Anterior cingulate cortex (tissue), 58 donors: ENCODE measurements around the gene CFLAR.
"Not testable (repeated sequence)": the region's sequence is repeated elsewhere in the genome, so short reads cannot be mapped to it uniquely, and the experiment has no call there.

Experiments used
- DNase-seq, 58 donors: peaks; one replicate each; lab custom pipeline; 2025; lab: John Stamatoyannopoulos, UW

The CFLAR gene

DNA sequence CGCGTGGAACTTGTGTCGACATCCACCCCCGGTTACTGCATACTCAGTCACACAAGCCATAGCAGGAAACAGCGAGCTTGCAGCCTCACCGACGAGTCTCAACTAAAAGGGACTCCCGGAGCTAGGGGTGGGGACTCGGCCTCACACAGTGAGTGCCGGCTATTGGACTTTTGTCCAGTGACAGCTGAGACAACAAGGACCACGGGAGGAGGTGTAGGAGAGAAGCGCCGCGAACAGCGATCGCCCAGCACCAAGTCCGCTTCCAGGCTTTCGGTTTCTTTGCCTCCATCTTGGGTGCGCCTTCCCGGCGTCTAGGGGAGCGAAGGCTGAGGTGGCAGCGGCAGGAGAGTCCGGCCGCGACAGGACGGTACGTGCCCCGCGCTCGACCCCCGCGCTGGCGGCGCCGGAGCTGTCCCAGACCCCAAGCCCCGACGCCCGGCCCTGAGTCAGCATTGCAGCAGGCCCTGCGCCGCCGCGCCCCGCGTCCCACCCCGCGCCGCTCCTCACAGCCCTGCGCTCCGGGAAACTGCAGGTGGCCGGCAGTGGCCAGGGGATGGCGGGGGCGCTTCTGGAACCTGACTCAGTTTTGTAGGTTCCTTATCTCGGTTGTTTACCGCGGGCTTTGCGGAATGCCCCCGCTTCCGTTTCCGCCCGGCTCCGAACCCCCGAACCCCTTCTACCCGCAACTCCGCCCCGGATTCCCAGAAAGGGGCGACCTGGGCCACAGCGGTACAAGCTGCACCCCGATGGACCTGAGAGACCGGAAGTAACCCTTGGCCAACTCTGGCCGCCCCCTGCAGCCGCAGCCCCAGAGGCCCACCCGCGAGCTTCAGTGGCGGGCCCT lies at the start of gene CFLAR:
Gene CFLAR, plus strand, starts transcription at position 50 of the 844 bp plus-strand sequence. CDS start 13,702 bp downstream, outside the sequence.
- DNase-seq, result peak in 53 of 58 donors; percentile 14 to 80 (median 58)

DNA sequence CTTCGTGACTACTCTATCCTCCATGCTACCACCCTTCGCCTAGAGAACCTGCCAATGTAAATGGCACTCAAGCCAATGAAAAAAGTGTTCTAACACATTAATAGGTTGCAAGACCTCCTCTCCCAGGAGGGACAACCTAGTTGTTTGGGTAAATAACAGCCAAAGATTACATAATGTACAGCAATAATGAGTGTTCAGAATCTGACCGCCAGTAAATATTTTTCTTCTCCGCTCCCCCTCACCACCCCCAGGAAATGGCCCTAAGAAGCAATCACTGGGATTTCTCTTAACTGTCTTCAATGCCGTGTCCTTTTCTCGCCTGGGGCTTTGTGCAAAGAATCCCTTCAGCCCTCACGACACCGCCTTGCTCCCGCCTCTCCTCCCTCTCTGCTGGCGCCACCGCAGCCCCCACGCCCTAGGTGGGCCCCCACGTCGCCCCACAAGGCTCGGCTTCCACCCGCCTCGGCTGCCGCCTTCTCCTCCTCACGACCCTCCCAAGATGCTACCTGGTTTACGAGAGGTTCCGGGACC lies 45.0 kb upstream of the CFLAR start:
- peak in 3 of 58 donors; percentile 10 to 60 (median 21) for DNase-seq

DNA sequence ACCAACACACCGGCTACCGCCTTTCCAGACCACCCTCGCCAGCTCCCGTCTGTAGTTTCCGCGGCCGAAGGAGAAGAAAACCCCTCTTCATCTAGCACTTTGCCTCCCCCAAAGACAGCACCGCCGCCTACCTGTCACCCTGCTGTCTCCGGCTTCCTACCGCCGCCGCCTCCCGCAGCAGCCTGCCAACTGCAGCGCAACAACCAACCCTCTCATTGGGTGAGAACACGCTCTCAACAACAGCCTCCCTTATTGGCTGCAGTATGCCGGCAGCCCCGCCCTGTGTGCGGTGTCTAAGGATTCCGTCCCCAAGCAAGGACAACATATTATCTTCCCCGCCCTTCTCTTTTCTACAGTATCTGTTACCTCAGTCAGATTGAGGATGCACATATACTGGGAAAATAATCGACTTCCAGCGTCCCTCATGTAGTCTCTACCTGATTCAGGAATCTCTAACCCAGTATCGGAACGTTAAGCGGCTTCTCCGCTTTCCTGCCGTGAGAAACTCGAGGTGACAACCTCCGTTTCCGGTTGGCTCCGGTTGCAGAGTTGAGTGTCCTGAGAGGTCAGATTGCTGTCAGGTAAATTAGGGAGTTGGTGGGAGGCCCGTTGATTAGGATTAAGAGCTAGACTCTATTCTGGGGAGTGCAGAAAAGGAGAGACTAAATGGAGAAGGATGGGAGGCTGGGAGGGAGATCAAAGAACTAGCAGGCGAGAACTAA lies 44.3 kb upstream of the CFLAR start, which contains the start of the genes HYCC2 and NDUFB3:
Gene HYCC2, minus strand, starts transcription at position 193 of the 722 bp plus-strand sequence. CDS start 47,662 bp downstream, outside the sequence.
Gene NDUFB3, plus strand, starts transcription at position 523 of the 722 bp plus-strand sequence. CDS start 6,882 bp downstream, outside the sequence.
- peak; percentile 48 to 95 (median 88) for DNase-seq

DNA sequence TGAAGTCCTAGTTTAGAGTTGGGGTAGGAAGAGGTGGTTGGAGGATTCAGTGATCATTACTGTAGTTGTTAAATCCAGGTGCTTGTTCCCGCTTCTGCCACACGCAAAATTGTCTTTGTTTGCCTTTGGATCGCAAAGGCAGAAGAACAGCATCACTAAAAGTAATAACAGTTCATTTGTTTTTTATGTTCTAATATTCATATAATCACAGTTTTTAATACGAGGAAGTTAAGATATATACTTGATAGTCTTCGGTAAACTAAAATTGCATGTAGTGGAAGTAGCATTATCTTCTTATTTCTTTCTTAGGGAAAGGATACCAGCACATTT lies 43.8 kb upstream of the CFLAR start:
- DNase-seq, result no peak

DNA sequence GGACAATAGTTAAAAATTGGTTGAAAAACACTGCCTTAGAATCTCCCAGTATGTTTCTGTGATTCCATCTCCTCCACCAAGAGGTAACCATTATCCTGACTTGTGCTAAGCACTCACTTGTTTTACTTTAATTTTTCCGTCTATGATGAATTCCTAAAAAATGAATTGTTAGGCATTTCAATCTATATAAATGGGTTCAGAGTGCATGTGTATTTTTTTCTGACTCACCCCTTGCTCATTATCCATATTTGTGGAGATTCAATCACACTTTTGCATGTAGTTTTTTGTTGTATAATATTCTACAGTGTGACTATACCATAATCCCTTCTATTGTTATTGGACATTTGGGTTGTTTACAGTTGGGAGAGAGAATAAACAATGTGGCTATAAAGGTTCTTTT lies 42.9 kb upstream of the CFLAR start:
- DNase-seq, result no peak

DNA sequence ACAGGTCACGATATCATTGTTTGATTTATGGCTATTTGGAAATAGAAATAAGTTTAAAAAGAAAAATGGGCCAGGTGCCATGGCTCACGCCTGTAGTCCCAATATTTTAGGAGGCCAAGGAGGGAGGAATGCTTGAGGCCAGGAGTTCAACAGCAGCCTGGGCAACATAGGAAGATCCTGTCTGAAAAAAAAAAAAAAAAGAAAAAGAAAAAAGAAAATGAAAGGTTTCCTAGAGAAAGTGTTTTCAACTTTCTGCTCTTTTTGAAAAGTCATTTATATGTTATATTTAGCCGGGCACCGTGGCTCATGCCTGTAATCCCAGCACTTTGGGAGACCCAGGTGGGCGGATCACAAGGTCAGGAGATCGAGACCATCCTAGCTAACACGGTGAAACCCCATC lies 41.0 kb upstream of the CFLAR start:
- DNase-seq, result no peak

DNA sequence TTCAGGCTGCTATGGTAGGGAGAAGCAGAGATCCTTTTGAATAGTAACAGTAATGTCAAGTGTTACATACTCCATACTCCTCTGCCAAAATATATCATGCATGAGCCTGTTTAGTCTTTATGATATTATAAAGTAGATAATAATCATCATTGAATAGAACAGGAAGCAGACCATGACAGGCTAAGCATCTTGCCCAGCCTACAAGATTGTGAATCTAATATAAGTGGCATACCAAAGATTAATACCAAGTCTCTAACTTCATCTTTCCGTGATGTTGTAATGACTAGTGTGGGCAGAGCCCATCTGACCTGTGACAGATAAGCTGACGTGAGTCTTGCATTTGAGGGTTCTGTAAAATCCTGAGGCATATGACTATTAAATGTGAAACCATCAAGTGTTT lies 31.1 kb upstream of the CFLAR start:
- DNase-seq, result no peak

DNA sequence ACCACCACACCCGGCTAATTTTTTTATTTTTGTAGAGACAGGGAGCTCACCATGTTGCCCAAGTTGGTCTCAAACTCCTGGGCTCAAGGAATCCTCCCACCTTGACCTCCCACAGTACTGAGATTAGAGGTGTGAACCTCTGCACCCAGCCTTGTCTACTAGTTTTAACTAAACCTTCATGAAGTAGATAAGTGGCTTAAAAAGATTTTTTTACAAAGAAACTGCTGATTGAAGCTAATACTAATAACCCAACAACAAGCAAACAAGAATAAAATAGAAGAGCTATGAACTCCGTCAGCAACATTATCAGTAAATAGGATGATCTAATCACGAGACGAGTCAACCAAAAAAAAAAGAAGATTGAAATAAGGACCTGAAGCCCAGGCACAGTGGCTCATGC lies 25.4 kb upstream of the CFLAR start:
- DNase-seq, result no peak

DNA sequence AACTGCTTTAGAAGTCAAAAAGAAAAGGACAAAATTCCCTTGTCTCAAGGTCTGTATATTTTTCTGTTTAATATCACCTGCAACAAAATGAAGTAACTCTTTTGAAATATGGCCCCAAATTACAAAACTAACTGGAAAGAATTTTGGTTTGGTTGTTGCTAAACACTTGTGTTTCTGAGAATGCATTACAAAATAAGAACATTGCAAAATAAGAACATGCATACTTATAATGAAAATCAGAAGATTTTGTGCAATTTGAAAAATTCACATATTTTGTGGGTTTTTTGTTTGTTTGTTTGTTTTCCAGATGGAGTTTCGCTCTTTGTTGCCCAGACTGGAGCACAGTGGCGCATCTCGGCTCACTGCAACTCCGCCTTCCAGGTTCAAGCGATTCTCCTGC lies 22.4 kb upstream of the CFLAR start:
- no peak for DNase-seq

DNA sequence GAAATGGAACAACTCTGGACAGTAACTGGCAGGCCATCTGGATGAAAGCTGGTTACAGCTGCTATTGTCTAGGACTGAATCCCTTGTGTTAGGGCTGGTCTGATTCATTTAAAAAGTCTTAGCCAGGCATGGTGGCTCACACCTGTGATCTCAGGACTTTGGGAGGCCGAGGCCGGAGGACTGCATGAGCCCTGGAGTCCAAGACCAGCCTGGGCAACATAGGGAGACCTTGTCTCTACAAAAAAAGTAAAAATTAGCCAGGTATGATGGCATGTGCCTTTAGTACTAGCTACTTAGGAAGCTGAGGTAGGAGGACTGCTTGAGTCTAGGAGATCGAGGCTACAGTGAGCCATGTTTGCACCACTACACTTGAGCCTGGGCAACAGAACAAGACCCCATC lies 15.5 kb upstream of the CFLAR start:
- DNase-seq, result no peak

DNA sequence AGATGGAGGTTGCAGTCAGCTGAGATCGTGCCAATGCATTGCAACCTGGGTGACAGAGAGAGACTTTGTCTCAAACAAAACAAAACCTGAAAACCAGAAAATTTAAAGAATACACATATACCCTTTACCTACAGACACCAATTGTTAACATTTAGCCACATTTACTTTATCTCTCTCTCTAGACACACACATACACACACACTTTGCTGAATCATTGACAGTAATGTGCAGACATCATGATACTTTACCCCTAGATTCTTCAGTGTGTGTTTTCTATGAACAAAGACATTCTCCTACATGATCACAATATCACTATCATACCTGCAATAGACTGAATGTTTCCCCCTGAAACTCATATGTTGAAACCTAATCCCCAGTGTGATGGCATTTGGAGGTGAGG lies 10.2 kb upstream of the CFLAR start:
- no peak for DNase-seq

DNA sequence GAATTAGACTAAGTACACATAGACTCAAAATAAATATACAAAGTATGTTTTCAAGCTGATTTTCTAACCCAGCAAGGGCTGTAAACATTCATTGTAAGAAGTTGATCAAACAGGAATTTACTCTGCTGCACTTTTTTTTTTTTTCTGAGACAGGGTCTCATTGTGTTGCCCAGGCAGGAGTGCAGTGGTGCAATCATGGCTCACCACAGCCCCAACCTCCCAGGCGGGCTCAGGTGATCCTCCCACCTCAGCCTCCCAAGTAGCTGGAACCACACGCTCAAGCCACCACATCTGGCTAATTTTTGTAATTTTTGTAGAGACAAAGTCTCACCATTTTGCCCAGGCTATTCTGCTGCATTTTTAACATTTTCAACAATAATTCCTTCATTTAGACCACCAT lies 8.3 kb upstream of the CFLAR start:
- no peak for DNase-seq

DNA sequence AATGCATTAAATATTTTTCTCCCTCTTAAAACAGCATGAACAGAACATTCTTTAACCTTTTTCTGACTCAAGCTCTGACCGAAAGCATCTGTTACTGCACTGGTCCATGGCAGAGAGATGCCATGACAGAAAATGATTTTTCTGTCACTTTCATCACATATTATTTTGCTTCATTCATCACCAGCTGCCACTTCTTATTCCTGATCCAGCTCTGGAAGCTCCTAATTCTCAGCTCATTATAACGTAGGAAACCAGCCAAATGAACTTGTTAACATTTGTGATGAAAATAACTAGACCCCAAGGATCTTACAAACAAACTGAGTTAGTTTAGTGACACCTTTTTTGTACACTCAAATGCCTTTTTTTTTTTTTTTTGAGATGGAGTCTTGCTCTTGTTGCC lies 7.6 kb upstream of the CFLAR start:
- no peak for DNase-seq

DNA sequence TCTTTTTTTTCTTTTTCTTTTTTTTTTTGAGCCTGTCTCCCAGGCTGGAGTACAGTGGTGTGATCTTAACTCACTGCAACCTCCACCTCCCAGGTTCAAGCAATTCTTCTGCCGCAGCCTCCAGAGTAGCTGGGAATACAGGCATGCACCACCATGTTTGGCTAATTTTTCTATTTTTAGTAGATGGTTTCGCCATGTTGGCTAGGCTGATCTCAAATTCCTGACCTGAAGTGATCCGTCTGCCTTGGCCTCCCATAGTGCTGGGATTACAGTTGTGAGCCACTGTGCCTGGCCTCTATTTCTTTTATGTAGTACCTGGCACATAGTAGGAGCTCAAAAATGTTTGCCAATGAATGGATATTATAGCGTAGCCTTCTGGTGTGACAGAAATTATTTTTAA lies 6.8 kb upstream of the CFLAR start:
- no peak for DNase-seq

DNA sequence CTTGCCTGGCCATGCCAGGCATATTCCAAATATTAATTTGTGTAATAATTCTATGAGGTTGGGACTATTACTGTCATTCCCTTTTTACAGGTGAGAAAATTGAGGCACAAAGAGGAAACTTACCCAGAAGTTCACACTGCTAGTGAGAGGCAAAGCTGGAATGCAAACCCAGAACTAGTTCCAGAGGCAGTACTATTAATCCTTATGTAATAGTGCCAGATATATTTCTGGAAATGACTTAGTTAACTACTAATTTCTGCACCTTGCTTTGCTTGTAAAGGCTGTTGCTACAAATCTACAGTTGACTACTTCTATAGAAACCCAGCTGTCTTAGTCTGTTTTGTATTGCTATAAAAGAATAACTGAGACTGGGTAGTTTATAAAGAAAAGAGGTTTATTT lies 5.3 kb upstream of the CFLAR start:
- DNase-seq, result no peak

DNA sequence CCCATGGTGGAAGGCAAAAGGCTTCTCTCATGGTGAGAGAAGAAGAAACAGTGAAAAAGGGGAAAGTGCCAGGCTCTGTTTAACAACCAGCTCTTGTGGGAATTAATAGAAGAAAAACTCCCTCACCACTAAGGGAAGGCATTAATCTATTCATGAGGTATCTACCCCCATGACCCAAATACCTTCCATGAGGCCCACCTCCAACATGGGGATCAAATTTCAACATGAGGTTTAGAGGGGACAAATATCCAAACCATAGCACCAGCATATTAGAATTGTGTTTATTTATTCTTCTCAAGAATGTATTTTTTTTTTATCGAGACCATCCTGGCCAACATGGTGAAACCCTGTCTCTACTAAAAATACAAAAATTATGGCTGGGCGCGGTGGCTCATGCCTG lies 4.9 kb upstream of the CFLAR start:
- DNase-seq, result no peak

DNA sequence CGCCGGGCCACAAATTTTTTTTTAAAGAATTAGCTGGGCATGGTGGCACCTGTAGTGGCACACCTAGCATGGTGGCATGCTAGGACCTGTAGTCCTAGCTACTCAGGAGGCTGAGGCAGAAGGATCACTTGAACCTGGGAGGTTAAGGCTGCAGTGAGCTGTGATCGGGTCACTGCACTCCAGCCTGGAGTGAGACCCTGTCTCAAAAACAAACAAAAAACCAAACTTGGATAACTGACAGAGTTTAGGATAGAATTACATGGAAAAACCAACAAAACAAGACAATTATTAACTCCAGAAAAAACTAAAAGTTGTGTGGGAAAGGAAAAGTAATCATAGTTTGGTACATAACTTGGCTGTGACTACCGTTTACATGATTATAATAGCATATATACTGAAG lies 1.6 kb upstream of the CFLAR start:
- no peak for DNase-seq

DNA sequence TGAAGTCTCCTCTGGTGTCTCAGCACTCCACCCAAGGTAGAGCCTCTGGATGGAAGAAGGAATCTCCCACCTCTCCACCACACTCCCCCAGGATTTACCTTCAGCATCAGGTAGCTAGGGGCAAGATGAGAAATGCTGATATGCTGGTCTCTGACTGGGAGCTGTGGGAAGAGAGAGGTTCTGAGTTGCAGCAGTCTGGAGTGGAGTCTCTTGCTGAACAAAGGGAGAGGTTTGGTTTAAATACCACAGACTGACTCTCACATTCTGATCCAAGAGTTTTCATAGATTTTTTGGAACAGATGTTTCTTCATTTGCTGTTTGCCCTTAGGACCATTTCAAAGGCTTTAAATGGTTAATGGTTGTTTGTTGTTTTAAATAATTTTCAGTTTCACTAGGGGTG lies 1.1 kb upstream of the CFLAR start:
- DNase-seq, result no peak

DNA sequence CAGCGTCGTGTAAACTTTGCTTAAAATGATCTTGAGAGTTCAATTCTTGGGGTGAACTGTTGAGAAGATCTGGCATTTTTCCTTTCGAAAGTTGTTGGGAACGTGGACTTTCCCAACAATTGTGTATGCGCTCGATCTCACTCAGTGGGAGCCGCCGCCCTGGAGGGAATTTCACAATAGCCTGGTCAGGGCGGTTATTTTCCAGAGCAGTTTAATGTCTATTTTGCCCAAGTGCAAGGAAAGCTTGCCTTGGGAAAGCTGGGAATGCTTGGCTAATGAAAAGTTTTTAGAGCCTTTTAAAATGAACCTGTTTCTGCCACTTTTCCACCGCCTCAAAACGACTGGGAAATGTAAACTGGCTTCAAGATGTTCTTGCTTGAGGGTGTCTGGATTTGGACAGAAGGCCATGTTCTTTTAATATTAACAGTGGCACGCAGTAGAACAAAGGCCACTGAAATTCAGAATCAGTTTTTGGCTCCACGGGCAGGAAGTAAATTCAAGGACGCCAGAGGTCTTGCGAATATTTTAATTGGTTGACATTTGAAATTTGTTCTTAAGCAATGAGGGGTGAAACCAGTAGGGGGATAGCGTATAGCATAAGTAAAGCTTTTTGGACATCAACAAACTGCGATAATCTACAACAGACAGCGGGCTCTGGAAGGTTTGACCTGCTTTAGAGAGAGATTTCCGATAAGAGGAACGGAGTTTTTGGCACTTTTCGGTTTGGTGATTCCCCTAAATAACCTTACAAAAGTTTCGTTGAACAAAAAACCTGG lies 1.2 kb downstream of the CFLAR start:
- peak in 26 of 58 donors; percentile 25 to 67 (median 47) for DNase-seq

DNA sequence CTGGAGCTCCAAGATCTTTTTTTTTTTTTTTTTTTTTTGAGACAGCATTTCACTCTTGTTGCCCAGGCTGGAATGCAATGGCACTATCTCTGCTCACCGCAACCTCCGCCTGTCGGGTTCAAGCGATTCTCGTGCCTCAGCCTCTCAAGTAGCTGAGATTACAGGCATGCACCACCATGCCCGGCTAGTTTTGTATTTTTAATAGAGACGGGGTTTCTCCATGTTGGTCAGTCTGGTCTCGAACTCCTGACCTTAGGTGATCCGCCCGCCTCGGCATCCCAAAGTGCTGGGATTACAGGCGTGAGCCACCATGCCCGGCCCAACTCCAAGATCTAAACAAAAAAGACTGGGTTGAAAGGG lies 1.8 kb downstream of the CFLAR start:
- not testable (repeated sequence) for DNase-seq
